Right atrium auricular region (tissue), 2 donors: Measurements from ENCODE around the gene DYNC2I2. TPM values are rescaled to one million over a fixed set of nuclear protein-coding genes. Genes with fewer than 3 reads are reported as not detected.
"Not testable (repeated sequence)": the region's sequence is repeated elsewhere in the genome, so short reads cannot be mapped to it uniquely, and the experiment has no call there.

Experiments
- DNase-seq: peaks from one replicate; pipeline ENCODE4 v3.0.0-alpha.2; 2019; ENCODE audit warnings: low spot score
- H3K27ac ChIP-seq, 2 donors: fragments of 200-600 bp; sonication (generic); 1 replicate in 1 of 2; 2 replicates in 1 of 2; pipeline ENCODE4 v1.5.1; 2016 to 2019
- H3K27me3 ChIP-seq, 2 donors: fragments of 200-600 bp; sonication (generic); one replicate each; pipeline versions ENCODE4 v1.5.1 to v1.6.0; 2017 to 2019
- H3K36me3 ChIP-seq: fragments of 200-600 bp; sonication (generic); one replicate; pipeline ENCODE4 v1.5.1; 2016
- H3K4me1 ChIP-seq, 2 donors: fragments of 200-600 bp; sonication (generic); one replicate each; pipeline versions ENCODE4 v1.5.1 to v1.6.0; 2017 to 2019
- H3K4me3 ChIP-seq, 2 donors: fragments of 200-600 bp; sonication (generic); 1 replicate in 1 of 2; 2 replicates in 1 of 2; pipeline ENCODE4 v1.5.1; 2017 to 2019; ENCODE audit warnings: mild to moderate bottlenecking in 1 of 2, moderate library complexity in 1 of 2
- H3K9me3 ChIP-seq, 2 donors: fragments of 200-600 bp; sonication (generic); one replicate each; pipeline ENCODE4 v1.5.1; 2019
- CTCF ChIP-seq, 2 donors: fragments of 200-600 bp; sonication (generic); IDR thresholded peaks; one replicate each; pipeline ENCODE4 v1.5.1; 2019; ENCODE audit warnings: antibody characterized with exemption in 2 of 2
- total RNA-seq, 2 donors: library from RNA; depleted of rRNA; stranded (reverse); fragments of >200 nt; gene quantifications; one replicate each; pipeline ENCODE4 v1.1.0, GENCODE V29; 2016

DYNC2I2 gene
- total RNA-seq, 2 donors from 2014 or later: 23.1 to 33.1 TPM

- DNase-seq: no peak
These were observed 2.2 kb downstream of the DYNC2I2 start for GRCh38 chr9:128654481-128654880.

GRCh38 chr9:128653908-128654307 lies 2.7 kb downstream of the DYNC2I2 start:
- Histone ChIP-seq H3K9me3 (no peaks in the 10 kb centered on the region), H3K4me3 (no peak overlapping the region), H3K4me1 (peaks cover 0 to 6% of the 10 kb centered on the region in 2 donors), H3K27me3 (no peaks in the 10 kb centered on the region), H3K27ac (no peak overlapping the region), H3K36me3 (no peaks in the 10 kb centered on the region)
- DNase-seq: no peak
- no peak for TF ChIP-seq CTCF (IDR thresholded peaks at IDR 0.05)

More at GRCh38 chr9:128654481-128654880, 2.2 kb downstream of the DYNC2I2 start:
- Histone ChIP-seq H3K27me3 (no peaks in the 10 kb centered on the region), H3K9me3 (no peaks in the 10 kb centered on the region), H3K4me1 (peaks cover 0 to 6% of the 10 kb centered on the region in 2 donors), H3K4me3 (no peak overlapping the region), H3K36me3 (no peaks in the 10 kb centered on the region), H3K27ac (no peak overlapping the region)
- no peak for TF ChIP-seq CTCF (IDR thresholded peaks at IDR 0.05)

GRCh38 chr9:128651798-128652197 lies 4.8 kb downstream of the DYNC2I2 start:
- TF ChIP-seq CTCF (IDR thresholded peaks at IDR 0.05): no peak
- no peak for DNase-seq
- Histone ChIP-seq H3K4me3 (no peak overlapping the region), H3K4me1 (peaks cover 0 to 6% of the 10 kb centered on the region in 2 donors), H3K27me3 (no peaks in the 10 kb centered on the region), H3K36me3 (no peaks in the 10 kb centered on the region), H3K27ac (no peak overlapping the region), H3K9me3 (no peaks in the 10 kb centered on the region)

GRCh38 chr9:128648206-128648605 lies 8.4 kb downstream of the DYNC2I2 start:
- peak in 1 of 2 donors; percentile 35 for TF ChIP-seq CTCF (IDR thresholded peaks at IDR 0.05)
- H3K4me1 ChIP-seq, H3K27ac ChIP-seq, DNase-seq, H3K27me3 ChIP-seq, H3K36me3 ChIP-seq, H3K9me3 ChIP-seq, H3K4me3 ChIP-seq: not testable (repeated sequence)

- no peaks in the 10 kb centered on the region for H3K4me1 ChIP-seq
- no peak overlapping the region for H3K27ac ChIP-seq
- H3K27me3 ChIP-seq: no peaks in the 10 kb centered on the region
- TF ChIP-seq CTCF (IDR thresholded peaks at IDR 0.05): no peak
- no peak overlapping the region for H3K4me3 ChIP-seq
- no peak for DNase-seq
- H3K9me3 ChIP-seq: no peaks in the 10 kb centered on the region
- peaks cover 4% of the 10 kb centered on the region for H3K36me3 ChIP-seq
These were observed 12.9 kb downstream of the DYNC2I2 start for GRCh38 chr9:128643519-128644300.
